Activated B cell treated with CpG ODN at 0.5 μM for 24 hours (primary cell): ENCODE data around the gene CRB1. TPM values are rescaled to one million over a fixed set of nuclear protein-coding genes. Genes with fewer than 3 reads are reported as not detected.

Experiments
- ATAC-seq: fragments of 200-7000 bp; cut with Tn5 transposase; one replicate; pipeline ENCODE4 v1.10.0; 2021; ENCODE audit warnings: low read depth, mild to moderate bottlenecking, moderate library complexity
- CTCF ChIA-PET: fragments of 350-600 bp; sonication (Branson Sonifier 250); formaldehyde crosslinking; loops from one replicate; lab custom pipeline; 2021; ENCODE audit warnings: antibody characterized with exemption; lab: Charles Lee
- POLR2A ChIA-PET: fragments of 350-600 bp; sonication (Branson Sonifier 250); formaldehyde crosslinking; loops from one replicate; lab custom pipeline; 2021; ENCODE audit warnings: antibody characterized with exemption; lab: Charles Lee
- DNase-seq: peaks from one replicate; pipeline ENCODE4 v3.0.0; 2022
- H3K27ac Mint-ChIP-seq: one replicate; pipeline ENCODE4 v1.8.0; 2020; ENCODE audit warnings: mixed read lengths
- H3K27me3 Mint-ChIP-seq: one replicate; pipeline ENCODE4 v1.8.0; 2021; ENCODE audit warnings: mixed read lengths
- H3K36me3 Mint-ChIP-seq: one replicate; pipeline ENCODE4 v1.8.0; 2021; ENCODE audit warnings: low read depth, mixed read lengths
- H3K4me1 Mint-ChIP-seq: one replicate; pipeline ENCODE4 v1.8.0; 2021; ENCODE audit warnings: mixed read lengths
- H3K4me3 Mint-ChIP-seq: one replicate; pipeline ENCODE4 v1.8.0; 2020; ENCODE audit warnings: mild to moderate bottlenecking, mixed read lengths
- H3K9me3 Mint-ChIP-seq: one replicate; pipeline ENCODE4 v1.8.0; 2020; ENCODE audit warnings: mixed read lengths
- intact Hi-C: fragments of 100-400 bp; cut with micrococcal nuclease; formaldehyde crosslinking; loops from one replicate; pipeline ENCODE4 v1.15.1; 2024
- total RNA-seq: library from RNA; stranded (reverse); gene quantifications from 2 replicates; pipeline ENCODE4 v1.2.3, GENCODE V29; 2022
- TF ChIP-seq, protein P1 (sequence below): fragments of 200-600 bp; IDR thresholded peaks from one replicate; pipeline ENCODE4 v1.8.0; 2022; ENCODE audit warnings: antibody characterized with exemption, mild to moderate bottlenecking

Gene CRB1
- total RNA-seq, 1 donor from 2014 or later: not detected

DNA sequence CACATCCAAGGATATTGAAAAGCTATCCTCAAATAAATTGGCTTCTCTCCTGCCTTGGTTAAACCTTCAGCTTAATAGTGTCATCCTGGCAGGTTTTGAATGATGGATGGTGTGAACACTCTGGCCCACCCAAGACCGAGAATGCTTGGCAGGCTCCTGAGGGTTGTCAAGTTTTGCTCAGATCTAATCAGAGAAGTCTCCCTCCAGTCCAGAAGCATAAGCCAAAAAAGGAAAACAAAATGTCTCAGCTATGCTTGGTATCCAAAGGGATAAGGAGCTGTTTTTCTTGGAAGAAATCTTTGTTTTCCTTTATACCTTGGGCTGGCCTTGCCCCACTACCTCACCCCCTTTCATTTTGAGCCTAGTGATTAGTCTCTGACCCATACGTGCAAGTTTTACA is 172.7 kb downstream of the CRB1 start:
- DNase-seq (no peak), ATAC-seq (no peak)
- peaks cover 2% of the 10 kb centered on the region for H3K27me3 Mint-ChIP-seq
- no peak overlapping the region for H3K27ac Mint-ChIP-seq
- no peaks in the 10 kb centered on the region for H3K36me3 Mint-ChIP-seq
- TF ChIP-seq, protein P1, sequence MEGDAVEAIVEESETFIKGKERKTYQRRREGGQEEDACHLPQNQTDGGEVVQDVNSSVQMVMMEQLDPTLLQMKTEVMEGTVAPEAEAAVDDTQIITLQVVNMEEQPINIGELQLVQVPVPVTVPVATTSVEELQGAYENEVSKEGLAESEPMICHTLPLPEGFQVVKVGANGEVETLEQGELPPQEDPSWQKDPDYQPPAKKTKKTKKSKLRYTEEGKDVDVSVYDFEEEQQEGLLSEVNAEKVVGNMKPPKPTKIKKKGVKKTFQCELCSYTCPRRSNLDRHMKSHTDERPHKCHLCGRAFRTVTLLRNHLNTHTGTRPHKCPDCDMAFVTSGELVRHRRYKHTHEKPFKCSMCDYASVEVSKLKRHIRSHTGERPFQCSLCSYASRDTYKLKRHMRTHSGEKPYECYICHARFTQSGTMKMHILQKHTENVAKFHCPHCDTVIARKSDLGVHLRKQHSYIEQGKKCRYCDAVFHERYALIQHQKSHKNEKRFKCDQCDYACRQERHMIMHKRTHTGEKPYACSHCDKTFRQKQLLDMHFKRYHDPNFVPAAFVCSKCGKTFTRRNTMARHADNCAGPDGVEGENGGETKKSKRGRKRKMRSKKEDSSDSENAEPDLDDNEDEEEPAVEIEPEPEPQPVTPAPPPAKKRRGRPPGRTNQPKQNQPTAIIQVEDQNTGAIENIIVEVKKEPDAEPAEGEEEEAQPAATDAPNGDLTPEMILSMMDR: no peak
- POLR2A ChIA-PET: no interaction called here
- H3K4me3 Mint-ChIP-seq: no peak overlapping the region
- CTCF ChIA-PET: no interaction called here
- H3K4me1 Mint-ChIP-seq: no peaks in the 10 kb centered on the region
- H3K9me3 Mint-ChIP-seq: no peaks in the 10 kb centered on the region
- intact Hi-C loops: no loop called here

DNA sequence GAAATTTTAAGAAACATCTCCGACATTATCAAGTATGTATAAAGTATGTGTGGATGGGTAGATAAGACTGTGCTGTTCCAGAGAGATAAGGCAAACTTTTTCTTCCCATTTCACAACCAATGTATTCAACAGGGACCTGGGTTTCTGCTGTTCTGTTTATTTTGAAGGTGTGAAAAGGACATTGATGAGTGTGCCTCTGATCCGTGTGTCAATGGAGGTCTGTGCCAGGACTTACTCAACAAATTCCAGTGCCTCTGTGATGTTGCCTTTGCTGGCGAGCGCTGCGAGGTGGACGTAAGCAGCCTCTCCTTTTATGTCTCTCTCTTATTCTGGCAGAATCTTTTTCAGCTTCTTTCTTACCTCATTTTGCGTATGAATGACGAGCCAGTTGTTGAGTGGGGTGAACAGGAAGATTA is 174.0 kb downstream of the CRB1 start:
- TF ChIP-seq, protein P1: no peak
- CTCF ChIA-PET: no interaction called here
- no peak overlapping the region for H3K4me3 Mint-ChIP-seq
- no peak overlapping the region for H3K27ac Mint-ChIP-seq
- DNase-seq (no peak), ATAC-seq (no peak)
- POLR2A ChIA-PET: no interaction called here
- H3K27me3 Mint-ChIP-seq: peaks cover 4% of the 10 kb centered on the region
- no peaks in the 10 kb centered on the region for H3K4me1 Mint-ChIP-seq
- H3K36me3 Mint-ChIP-seq: no peaks in the 10 kb centered on the region
- intact Hi-C loops: no loop called here
- no peaks in the 10 kb centered on the region for H3K9me3 Mint-ChIP-seq

DNA sequence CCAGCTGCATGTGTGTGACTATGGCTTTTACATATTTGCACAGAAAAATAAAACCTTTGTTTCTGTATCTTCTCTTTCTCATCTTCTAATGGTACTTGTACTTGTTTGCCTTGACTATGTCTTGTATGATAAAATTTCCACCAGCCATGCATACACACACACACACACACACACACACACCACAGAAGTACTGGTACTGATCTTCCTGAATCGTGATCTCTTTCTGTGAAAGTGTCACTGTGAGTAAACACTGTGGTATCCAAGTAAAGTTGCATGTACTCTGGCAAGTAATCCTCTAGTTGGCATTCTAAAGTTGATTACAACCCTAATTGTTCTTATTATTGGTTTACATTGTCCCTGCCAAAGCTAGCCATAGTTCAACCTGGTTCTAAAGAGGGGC is 176.7 kb downstream of the CRB1 start:
- no peaks in the 10 kb centered on the region for H3K36me3 Mint-ChIP-seq
- H3K27ac Mint-ChIP-seq: no peak overlapping the region
- ChIA-PET CTCF (no interaction called here), POLR2A (no interaction called here)
- intact Hi-C loops: no loop called here
- TF ChIP-seq, protein P1: no peak
- no peak for DNase-seq
- no peak for ATAC-seq
- no peak overlapping the region for H3K4me3 Mint-ChIP-seq
- H3K4me1 Mint-ChIP-seq: no peaks in the 10 kb centered on the region
- H3K9me3 Mint-ChIP-seq: no peaks in the 10 kb centered on the region
- H3K27me3 Mint-ChIP-seq: peaks cover 2% of the 10 kb centered on the region

DNA sequence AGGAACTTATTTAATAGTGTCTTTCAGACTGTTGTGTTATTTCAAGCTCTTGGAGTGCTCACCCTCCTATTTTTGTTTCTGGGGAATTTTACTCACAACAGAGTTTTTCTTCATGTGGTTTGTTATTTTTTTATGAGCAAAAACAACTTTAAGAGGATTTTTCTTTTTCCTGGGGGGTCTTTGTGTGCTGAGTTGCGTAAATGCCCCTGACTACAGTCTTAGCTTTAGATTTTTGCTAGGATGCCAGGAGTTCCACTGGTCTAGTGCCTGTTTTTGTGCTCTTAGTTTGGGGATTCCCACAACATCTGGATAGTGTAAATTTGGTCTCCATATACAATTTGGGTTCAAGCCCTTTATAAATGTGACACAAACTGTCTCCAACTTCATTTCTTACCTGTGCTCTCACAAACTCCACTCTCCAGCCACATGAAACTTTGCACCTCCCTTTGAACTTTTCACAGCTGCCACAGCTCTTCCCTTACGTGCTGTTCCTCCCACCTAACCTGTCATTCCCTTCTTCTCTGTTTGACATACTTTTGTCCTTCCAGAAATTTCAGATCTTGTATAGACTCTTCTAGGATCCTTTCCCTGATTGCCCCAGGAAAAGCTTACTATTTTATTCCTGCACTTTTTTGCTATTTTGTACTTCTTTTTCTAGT is 180.2 kb downstream of the CRB1 start:
- Mint-ChIP-seq H3K27ac (no peak overlapping the region), H3K4me3 (no peak overlapping the region), H3K4me1 (no peaks in the 10 kb centered on the region), H3K9me3 (no peaks in the 10 kb centered on the region), H3K36me3 (no peaks in the 10 kb centered on the region), H3K27me3 (peaks cover 2% of the 10 kb centered on the region)
- ATAC-seq: no peak
- DNase-seq: no peak
- POLR2A ChIA-PET: no interaction called here
- TF ChIP-seq, protein P1: no peak
- CTCF ChIA-PET: no interaction called here
- intact Hi-C loops: no loop called here

DNA sequence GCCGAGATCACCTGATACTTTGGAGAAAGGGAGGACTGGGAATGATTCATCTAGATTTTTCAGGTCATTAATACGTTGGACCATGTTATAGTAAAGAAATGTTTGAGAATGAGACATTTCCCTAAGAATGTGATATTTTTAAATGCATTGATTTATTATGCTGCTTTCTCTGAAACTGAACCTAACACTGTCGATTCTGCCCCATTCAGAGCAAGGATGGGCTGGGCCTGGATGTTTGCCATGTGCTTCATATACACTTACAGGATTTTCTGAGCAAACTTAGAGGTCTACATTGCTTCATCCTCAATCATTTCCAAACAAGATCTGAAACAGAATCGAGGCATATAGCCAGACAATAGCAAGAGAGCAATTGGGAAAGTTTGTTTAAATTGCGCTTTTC is 183.3 kb downstream of the CRB1 start:
- Mint-ChIP-seq H3K4me3 (no peak overlapping the region), H3K27ac (no peak overlapping the region), H3K36me3 (no peaks in the 10 kb centered on the region), H3K27me3 (no peaks in the 10 kb centered on the region), H3K4me1 (no peaks in the 10 kb centered on the region), H3K9me3 (no peaks in the 10 kb centered on the region)
- intact Hi-C loops: no loop called here
- DNase-seq: no peak
- CTCF ChIA-PET: no interaction called here
- TF ChIP-seq, protein P1: no peak
- POLR2A ChIA-PET: no interaction called here
- ATAC-seq: no peak
